HCT116 (cell line): ENCODE measurements around the gene PLAGL2. TPM values are rescaled to one million over a fixed set of nuclear protein-coding genes. Genes with fewer than 3 reads are reported as not detected.
A peak's percentile ranks its signal among the peaks of the same experiment; 100 is the strongest.

Source experiments
- ATAC-seq: fragments of 200-7000 bp; cut with Tn5 transposase; 2 replicates; pipeline ENCODE4 v1.9.1; 2020; ENCODE audit warnings: mild to moderate bottlenecking, moderate library complexity
- BruUV-seq: library from RNA; stranded (reverse); fragments of 400-500 nt; replicated peaks from 2 replicates; lab custom pipeline; 2021; lab: Mats Ljungman, UMichigan
- CTCF ChIA-PET: fragments of 300-600 bp; sonication (Branson Sonifier 250); formaldehyde crosslinking; loops from one replicate; lab custom pipeline; 2021; ENCODE audit warnings: antibody characterized with exemption; lab: Charles Lee
- POLR2A ChIA-PET: fragments of 300-600, 350-600 bp; sonication (Branson Sonifier 250); formaldehyde crosslinking; loops from one replicate; lab custom pipeline; 2021; ENCODE audit warnings: antibody characterized with exemption; lab: Charles Lee
- RAD21 ChIA-PET, 2 experiments: fragments of 300-600 bp; sonication (Branson Sonifier 250); formaldehyde crosslinking; loops; one replicate each; lab custom pipeline; 2023; ENCODE audit warnings: low total read pairs in 2 of 2; ENCODE audit not compliant: uncharacterized antibody in 2 of 2, unreplicated experiment in 2 of 2, low non-redundant PET in 1 of 2; lab: Charles Lee
- DNase-seq: peaks from one replicate; pipeline ENCODE4 v3.0.0-alpha.2; 2010; ENCODE audit warnings: low read depth, low spot score
- H2AFZ ChIP-seq: fragments of 200-600 bp; shearing (Covaris generic), sonication (generic); 2 replicates; pipeline ENCODE4 v1.6.1; 2017; ENCODE audit warnings: low read depth, mixed run types, mixed read lengths, antibody characterized with exemption, low read length; ENCODE audit not compliant: poor library complexity, severe bottlenecking
- H3K27ac ChIP-seq: 2 replicates; pipeline ENCODE4 v1.5.1; 2012; ENCODE audit warnings: low read depth, low read length
- H3K27me3 ChIP-seq: fragments of 200-600 bp; sonication (generic); 2 replicates; pipeline ENCODE4 v1.6.1; 2016; ENCODE audit warnings: mixed run types, low read length, mixed read lengths; ENCODE audit not compliant: insufficient read depth
- H3K36me3 ChIP-seq, 2 experiments: fragments of 200-500 bp in 1 of 2; fragments of 200-600 bp in 1 of 2; sonication (Bioruptor generic) in 1 of 2; sonication (generic) in 1 of 2; 2 replicates each; pipeline versions ENCODE4 v1.5.1 to v1.6.1; 2014 to 2016; ENCODE audit warnings: low read length in 2 of 2, inconsistent platforms in 1 of 2, mixed read lengths in 1 of 2, mixed run types in 1 of 2; ENCODE audit not compliant: insufficient read depth in 2 of 2, control insufficient read depth in 1 of 2
- H3K4me1 ChIP-seq, 2 experiments: fragments of 200-600 bp in 1 of 2; sonication (generic) in 1 of 2; 2 replicates each; pipeline versions ENCODE4 v1.5.1 to v1.6.1; 2012 to 2017; ENCODE audit warnings: low read length in 2 of 2, inconsistent platforms in 1 of 2, mild to moderate bottlenecking in 1 of 2, mixed read lengths in 1 of 2, mixed run types in 1 of 2, moderate library complexity in 1 of 2; ENCODE audit not compliant: insufficient read depth in 2 of 2, control insufficient read depth in 1 of 2
- H3K4me2 ChIP-seq: fragments of 200-600 bp; sonication (generic); 2 replicates; pipeline ENCODE4 v1.6.1; 2017; ENCODE audit warnings: mixed run types, low read length, mixed read lengths
- H3K4me3 ChIP-seq, 2 experiments: fragments of 200-600 bp in 1 of 2; sonication (generic) in 1 of 2; replicated peaks in 1 of 2; 2 replicates each; pipeline ENCODE4 v1.5.1; 2011 to 2016; ENCODE audit warnings: low read length in 2 of 2, control low read depth in 1 of 2, low read depth in 1 of 2, mild to moderate bottlenecking in 1 of 2, mixed read lengths in 1 of 2, mixed run types in 1 of 2
- H3K79me2 ChIP-seq: fragments of 200-600 bp; sonication (generic); 2 replicates; pipeline ENCODE4 v1.6.1; 2017; ENCODE audit warnings: mild to moderate bottlenecking, mixed run types, low read length, moderate library complexity, mixed read lengths; ENCODE audit not compliant: insufficient read depth
- H3K9ac ChIP-seq: fragments of 200-600 bp; sonication (generic); 2 replicates; pipeline ENCODE4 v1.6.1; 2016; ENCODE audit warnings: low read length, mixed read lengths
- H3K9me2 ChIP-seq: fragments of 200-600 bp; sonication (generic), shearing (Covaris generic); 2 replicates; pipeline ENCODE4 v1.6.1; 2017; ENCODE audit warnings: mixed run types, mild to moderate bottlenecking, moderate library complexity; ENCODE audit not compliant: insufficient read depth
- H3K9me3 ChIP-seq, 2 experiments: fragments of 200-500 bp in 1 of 2; fragments of 200-600 bp in 1 of 2; sonication (Bioruptor generic) in 1 of 2; sonication (generic) in 1 of 2; 2 replicates each; pipeline ENCODE4 v1.6.1; 2014 to 2017; ENCODE audit warnings: low read length in 2 of 2, mixed read lengths in 2 of 2, inconsistent platforms in 1 of 2, low read depth in 1 of 2, mild to moderate bottlenecking in 1 of 2, mixed run types in 1 of 2, moderate library complexity in 1 of 2; ENCODE audit not compliant: control insufficient read depth in 1 of 2, insufficient read depth in 1 of 2
- H4K20me1 ChIP-seq: fragments of 200-600 bp; sonication (generic), shearing (Covaris generic); 2 replicates; pipeline ENCODE4 v1.6.1; 2017; ENCODE audit warnings: mixed run types, mild to moderate bottlenecking, moderate library complexity; ENCODE audit not compliant: insufficient read depth
- ELF1 ChIP-seq: IDR thresholded peaks from 2 replicates; pipeline ENCODE4 v1.6.1; 2012; ENCODE audit warnings: low read depth, borderline replicate concordance
- RAD21 ChIP-seq: IDR thresholded peaks from 2 replicates; pipeline ENCODE4 v1.6.1; 2012; ENCODE audit warnings: low read depth, mild to moderate bottlenecking
- intact Hi-C: fragments of 100-400 bp; cut with micrococcal nuclease; formaldehyde crosslinking; loops from 2 replicates; pipeline ENCODE4 v1.10.0; 2022
- total RNA-seq: library from RNA; stranded (reverse); gene quantifications from one replicate; pipeline ENCODE4 v1.2.1, GENCODE V29; 2021; ENCODE audit not compliant: unreplicated experiment
- TF ChIP-seq, protein P1 (sequence below): IDR thresholded peaks from 2 replicates; pipeline ENCODE4 v1.6.1; 2012; ENCODE audit warnings: low read depth

The PLAGL2 gene
- total RNA-seq, 1 experiment from 2014 or later = 18.3 TPM

DNA sequence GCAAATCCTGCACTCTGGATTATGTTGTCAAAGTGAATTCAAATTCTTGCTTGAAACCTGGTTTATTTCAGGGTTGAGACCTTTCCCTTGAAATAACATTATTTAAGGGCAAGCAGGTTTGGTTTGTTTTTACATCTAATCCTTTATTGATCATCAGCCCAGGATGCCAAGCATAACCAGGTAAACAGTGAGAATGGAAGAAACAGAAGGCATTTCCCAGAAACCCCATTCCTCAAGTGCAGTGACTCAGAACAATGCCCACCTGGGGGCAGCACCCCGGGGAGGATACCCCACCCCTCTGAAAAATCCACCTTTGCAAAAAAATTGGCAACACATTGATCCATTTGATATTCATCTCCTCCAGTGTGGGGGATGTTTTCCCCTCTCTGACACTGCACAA lies 32.7 kb upstream of the PLAGL2 start:
- ATAC-seq (0 out of 2 replicates have a peak, but pooled peaks have one; percentile 25), DNase-seq (no peak)

More for the DNA sequence above, 32.7 kb upstream of the PLAGL2 start:
- ChIA-PET CTCF (no interaction called here), RAD21 (no interaction called here), POLR2A (no interaction called here)
- Histone ChIP-seq H3K4me2 (no peak overlapping the region), H2AFZ (no peak overlapping the region), H3K36me3 (peaks cover 4 to 9% of the 10 kb centered on the region in 2 experiments; a peak in 3 of 4 replicates), H3K27me3 (no peaks in the 10 kb centered on the region), H3K79me2 (no peaks in the 10 kb centered on the region), H3K4me1 (peaks cover 6 to 15% of the 10 kb centered on the region in 2 experiments; a peak in 3 of 4 replicates), H4K20me1 (no peaks in the 10 kb centered on the region), H3K9ac (no peak overlapping the region), H3K27ac (no peak overlapping the region), H3K9me2 (no peaks in the 10 kb centered on the region), H3K9me3 (no peaks in the 10 kb centered on the region), H3K4me3 (no peak overlapping the region)
- intact Hi-C loops = no loop called here
- no TSS peak for BruUV-seq
- TF ChIP-seq RAD21 (0 out of 2 replicates have a peak, but pooled peaks have one; percentile 2), ELF1 (no peak)
- TF ChIP-seq, protein P1, sequence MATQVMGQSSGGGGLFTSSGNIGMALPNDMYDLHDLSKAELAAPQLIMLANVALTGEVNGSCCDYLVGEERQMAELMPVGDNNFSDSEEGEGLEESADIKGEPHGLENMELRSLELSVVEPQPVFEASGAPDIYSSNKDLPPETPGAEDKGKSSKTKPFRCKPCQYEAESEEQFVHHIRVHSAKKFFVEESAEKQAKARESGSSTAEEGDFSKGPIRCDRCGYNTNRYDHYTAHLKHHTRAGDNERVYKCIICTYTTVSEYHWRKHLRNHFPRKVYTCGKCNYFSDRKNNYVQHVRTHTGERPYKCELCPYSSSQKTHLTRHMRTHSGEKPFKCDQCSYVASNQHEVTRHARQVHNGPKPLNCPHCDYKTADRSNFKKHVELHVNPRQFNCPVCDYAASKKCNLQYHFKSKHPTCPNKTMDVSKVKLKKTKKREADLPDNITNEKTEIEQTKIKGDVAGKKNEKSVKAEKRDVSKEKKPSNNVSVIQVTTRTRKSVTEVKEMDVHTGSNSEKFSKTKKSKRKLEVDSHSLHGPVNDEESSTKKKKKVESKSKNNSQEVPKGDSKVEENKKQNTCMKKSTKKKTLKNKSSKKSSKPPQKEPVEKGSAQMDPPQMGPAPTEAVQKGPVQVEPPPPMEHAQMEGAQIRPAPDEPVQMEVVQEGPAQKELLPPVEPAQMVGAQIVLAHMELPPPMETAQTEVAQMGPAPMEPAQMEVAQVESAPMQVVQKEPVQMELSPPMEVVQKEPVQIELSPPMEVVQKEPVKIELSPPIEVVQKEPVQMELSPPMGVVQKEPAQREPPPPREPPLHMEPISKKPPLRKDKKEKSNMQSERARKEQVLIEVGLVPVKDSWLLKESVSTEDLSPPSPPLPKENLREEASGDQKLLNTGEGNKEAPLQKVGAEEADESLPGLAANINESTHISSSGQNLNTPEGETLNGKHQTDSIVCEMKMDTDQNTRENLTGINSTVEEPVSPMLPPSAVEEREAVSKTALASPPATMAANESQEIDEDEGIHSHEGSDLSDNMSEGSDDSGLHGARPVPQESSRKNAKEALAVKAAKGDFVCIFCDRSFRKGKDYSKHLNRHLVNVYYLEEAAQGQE = no peak
